HG03108 (cell line): ENCODE data around the gene MARK1.
A peak's percentile ranks its signal among the peaks of the same experiment; 100 is the strongest.
"Not testable (repeated sequence)": the region's sequence is repeated elsewhere in the genome, so short reads cannot be mapped to it uniquely, and the experiment has no call there.

Source experiments
- ATAC-seq: cut with Tn5 transposase; IDR thresholded peaks from one replicate; pipeline ENCODE4 v1.9.1; 2021; ENCODE audit warnings: moderate library complexity; ENCODE audit not compliant: unreplicated experiment

Gene MARK1

GRCh38 chr1:220605651-220606050 lies 77.7 kb downstream of the MARK1 start:
- ATAC-seq: not testable (repeated sequence)

- not testable (repeated sequence) for ATAC-seq
Measured at GRCh38 chr1:220611100-220611499, 83.2 kb downstream of the MARK1 start.

- no peak for ATAC-seq
Measured at GRCh38 chr1:220616836-220617235, 88.9 kb downstream of the MARK1 start.

DNA sequence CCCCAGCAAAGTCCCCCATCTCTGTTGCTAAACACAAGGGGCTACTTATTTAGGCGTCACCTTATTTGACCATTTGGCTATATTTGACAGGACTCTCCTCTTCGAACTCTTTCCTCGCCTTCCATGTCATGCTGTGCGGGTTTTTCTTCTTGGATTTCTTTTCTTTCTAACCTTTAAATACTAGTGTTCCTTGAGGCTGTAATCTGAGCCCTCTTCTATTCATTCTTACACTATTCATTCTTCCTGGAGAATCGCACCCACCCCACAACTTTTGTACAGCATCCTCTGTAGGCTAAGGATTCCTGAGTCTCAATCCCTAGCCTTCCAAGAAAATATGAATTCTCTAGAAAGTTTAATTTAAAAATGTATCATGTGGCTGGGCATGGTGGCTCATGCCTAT lies 100.5 kb downstream of the MARK1 start:
- no peak for ATAC-seq

- no peak for ATAC-seq
Measured at GRCh38 chr1:220631238-220631815, 103.4 kb downstream of the MARK1 start.

GRCh38 chr1:220637759-220638158 lies 109.8 kb downstream of the MARK1 start:
- ATAC-seq: no peak

GRCh38 chr1:220642285-220642684 lies 114.3 kb downstream of the MARK1 start:
- ATAC-seq: no peak

- no peak for ATAC-seq
Measured at GRCh38 chr1:220652995-220653394, 125.1 kb downstream of the MARK1 start.

GRCh38 chr1:220655509-220655908 lies 127.6 kb downstream of the MARK1 start:
- no peak for ATAC-seq

DNA sequence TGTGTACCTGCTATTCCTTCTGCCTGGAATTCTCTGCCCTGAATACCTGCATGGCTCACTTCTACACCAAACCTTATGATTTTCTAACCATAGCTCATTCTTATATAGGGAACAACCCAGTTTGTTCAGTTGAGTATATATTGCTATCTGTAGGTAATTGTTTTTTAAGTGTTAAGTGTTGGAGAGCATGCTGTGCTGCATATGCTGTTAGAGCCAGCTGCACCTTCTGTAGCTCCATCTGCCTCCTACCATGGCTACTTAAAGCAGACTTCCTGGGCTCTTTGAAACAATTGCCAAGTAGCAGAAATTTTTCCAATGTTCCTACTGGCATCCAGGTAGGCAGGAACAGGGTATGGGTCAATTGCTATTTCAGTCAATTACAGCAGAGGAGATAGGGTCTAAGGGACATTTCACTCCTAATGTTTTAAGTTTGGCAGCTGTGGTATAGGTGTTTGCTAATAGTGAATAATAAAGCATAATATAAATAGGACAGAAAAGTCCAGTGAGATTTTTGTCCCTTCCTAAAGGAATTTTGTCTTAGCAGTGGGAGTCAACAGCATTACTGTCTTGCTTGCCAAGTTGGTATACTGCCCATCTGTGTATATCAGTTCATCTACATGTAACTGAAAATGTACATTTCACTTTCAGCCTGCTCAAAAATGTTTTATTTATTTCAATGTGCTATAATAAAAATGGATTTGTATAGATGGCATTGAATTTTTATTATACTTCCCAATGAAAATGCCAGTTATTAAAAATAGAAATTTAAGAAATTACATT lies 128.2 kb downstream of the MARK1 start:
- no peak for ATAC-seq

DNA sequence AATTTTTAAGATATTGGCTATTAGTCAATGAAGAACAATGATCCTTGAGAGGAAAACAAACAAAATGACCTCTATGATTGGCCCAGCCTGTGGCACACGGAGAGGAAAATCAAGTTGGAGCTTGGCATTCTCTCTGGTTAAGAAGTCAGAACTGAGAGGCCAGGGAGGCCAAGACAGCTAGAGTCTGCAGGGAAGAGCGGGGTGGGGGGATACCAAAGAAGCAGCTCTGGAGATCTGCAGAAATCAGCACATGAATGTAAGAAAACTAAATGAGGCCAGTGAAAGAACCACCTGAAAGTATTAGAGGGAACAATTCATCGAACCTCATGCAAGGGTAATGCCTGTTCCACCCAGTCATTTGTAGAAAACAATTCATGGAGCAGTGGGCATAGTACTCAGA lies 138.4 kb downstream of the MARK1 start:
- ATAC-seq: no peak

GRCh38 chr1:220669005-220669404 lies 141.1 kb downstream of the MARK1 start:
- ATAC-seq: no peak

- ATAC-seq: no peak
Measured at GRCh38 chr1:220670365-220670764, 142.4 kb downstream of the MARK1 start.

DNA sequence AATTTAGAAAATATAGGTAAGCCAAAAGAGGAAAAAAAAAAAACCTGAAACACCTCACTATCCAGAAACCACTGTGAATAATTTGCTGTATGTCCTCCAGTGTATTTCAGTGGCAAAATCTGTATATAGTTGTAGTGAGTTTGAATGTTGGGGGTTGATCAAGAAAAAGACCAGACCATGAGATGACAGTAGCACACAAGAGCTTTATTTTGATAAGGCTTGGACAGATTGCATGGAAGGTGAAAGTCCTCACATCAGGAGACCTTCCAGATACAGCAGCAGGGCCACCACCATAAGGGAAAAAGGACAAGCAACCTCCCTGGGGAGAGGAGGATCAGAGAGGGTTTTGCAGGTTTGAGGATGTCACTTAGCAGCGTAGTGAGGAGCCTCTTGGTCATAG lies 146.0 kb downstream of the MARK1 start:
- ATAC-seq: no peak

DNA sequence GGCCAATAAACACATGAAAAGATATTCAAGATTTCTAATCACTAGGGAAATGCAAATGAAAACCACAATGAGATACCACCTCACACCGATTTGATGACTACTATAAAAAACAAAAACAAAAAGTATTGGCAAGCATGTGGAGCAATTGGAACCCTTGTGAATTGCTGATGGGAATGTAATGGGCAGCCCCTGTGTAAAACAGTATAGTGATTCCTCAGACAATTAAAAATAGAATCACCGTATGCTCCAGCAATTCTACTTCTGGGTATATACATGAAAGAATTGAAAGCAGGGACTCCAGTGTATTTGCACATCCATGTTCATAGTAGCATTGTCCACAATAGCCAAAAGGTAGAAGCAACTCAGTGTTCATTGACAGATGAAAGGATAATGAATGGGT lies 149.3 kb downstream of the MARK1 start:
- ATAC-seq: no peak

GRCh38 chr1:220680085-220680687 lies 152.2 kb downstream of the MARK1 start:
- ATAC-seq: peak; percentile 89

DNA sequence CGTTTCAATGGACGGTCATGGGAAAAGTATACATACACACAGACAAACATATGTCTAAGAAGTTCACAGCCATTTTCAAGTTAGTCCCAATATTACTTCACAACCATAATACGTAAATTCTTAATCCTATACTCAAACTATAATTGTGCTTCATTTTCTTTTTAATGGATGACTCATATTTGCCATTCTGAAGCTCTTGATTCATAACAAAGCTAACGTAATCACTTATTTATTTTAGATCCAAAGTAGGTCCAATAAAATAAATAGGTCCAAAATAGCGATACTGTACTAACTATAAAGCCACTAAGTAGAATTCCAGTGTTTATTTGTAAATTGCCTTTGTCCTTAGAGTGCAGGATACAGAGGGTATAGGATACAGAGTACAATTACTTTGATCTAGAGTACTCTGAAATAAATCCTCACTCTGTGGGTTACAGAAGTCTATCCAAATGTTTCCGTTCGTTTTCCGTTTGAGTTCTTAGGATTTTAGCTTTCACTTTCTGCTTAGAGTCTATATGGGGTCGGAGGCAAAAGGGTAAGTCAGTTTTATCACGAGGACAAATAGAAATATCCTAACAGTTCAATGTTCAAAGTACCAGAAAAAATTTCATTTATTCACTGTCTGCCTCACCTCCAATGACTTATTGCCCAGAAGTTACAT lies 153.4 kb downstream of the MARK1 start:
- ATAC-seq: no peak

- no peak for ATAC-seq
Measured at GRCh38 chr1:220682901-220683576, 155.1 kb downstream of the MARK1 start.

- ATAC-seq: not testable (repeated sequence)
Measured at GRCh38 chr1:220683716-220684115, 155.8 kb downstream of the MARK1 start.

GRCh38 chr1:220684890-220685289 lies 157.0 kb downstream of the MARK1 start:
- ATAC-seq: no peak

GRCh38 chr1:220685879-220686278 lies 157.9 kb downstream of the MARK1 start:
- no peak for ATAC-seq
